IPS DF 19.7 (cell line): Measurements from ENCODE around the gene TTLL11.
"Not testable (repeated sequence)": the region's sequence is repeated elsewhere in the genome, so short reads cannot be mapped to it uniquely, and the experiment has no call there.

ENCODE experiments used
- DNase-seq: peaks from one replicate; pipeline ENCODE4 v3.0.0-alpha.2; 2013; ENCODE audit warnings: low read depth, low spot score

Gene TTLL11

DNA sequence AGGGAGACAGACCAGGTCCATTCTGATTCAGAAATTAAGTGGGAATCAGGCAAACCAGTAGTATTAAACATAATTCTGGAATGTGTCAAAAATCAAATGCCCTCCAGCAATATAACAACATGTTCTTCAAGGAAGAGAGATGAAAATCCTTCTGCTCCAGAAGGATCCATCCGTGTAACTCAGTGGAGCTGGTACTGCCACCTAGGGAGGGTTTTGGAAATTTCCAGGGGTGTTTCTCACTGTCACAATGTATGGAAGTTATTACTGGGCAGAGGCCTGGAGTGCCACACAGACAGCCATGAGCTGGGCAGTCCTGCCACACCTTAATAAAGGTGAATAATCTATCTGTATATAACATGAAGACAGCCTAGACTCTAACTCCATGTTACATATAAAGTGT is 87.5 kb downstream of the TTLL11 start:
- DNase-seq, result no peak

DNA sequence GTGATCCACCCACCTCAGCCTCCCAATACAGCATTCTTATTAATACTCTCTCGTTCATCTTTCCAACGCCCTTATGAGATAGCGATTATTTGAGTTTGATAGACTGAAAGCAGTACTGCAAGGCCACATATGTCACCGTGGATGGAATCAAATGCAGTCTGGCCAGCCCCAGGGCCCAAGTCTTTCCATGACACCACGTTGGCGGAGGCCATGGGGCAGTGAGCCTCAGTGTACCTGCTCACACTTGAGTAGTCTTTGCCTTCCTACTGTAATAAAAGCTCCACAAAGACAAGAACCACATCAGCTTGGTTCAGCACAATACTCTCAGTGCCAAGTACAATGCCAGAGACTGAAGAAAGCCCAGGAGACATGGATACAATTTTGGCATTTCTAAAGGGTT is 88.5 kb downstream of the TTLL11 start:
- no peak for DNase-seq

DNA sequence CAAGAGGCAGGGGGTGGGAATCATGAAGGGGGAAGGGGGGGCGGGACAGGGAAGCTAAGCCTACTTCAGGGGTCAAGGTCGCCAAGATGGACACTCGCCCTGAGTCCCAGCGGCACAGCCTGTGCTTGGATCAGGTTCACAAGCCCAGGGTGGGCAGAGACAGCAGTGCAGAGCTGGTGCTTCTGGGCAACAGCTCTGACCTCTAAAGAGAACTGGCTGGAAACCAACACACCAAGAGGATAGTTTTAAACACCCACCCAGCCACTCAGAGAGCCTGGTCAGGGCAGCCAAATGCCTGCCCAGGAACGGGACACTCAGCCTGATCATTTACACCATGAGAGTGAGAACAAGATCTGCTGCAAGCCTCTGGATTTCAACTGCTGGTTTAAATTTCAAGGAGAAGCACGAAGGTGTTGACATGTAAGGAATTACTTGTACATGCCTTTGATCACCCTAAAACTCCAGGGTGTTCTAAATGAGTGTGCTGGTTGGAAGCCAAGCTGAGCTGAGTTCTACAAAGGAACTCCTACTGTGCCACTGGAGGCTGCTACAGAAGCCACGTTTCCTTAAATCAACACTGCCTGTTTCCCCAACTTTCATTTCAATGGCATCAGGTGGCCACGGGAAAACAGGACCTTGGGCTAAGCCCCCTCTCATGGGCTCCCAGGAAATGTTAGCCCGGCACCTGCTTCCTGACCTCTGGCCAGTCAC is 91.5 kb downstream of the TTLL11 start:
- DNase-seq, result no peak

DNA sequence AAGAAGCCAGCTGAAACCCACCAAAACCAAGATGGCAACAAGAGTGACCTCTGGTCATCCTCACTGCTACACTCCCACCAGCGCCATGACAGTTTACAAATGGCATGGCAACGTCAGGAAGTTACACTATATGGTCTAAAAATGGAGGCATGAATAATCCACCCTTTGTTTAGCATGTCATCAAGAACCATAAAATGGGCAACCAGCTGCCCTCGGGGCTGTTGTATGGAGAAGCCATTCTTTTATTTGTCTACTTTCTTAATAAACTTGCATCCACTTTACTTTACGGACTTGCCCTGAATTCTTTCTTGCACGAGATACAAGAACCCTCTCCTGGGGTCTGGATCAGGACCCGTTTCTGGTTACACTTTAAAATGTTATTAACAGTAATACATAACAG is 92.6 kb downstream of the TTLL11 start:
- not testable (repeated sequence) for DNase-seq

DNA sequence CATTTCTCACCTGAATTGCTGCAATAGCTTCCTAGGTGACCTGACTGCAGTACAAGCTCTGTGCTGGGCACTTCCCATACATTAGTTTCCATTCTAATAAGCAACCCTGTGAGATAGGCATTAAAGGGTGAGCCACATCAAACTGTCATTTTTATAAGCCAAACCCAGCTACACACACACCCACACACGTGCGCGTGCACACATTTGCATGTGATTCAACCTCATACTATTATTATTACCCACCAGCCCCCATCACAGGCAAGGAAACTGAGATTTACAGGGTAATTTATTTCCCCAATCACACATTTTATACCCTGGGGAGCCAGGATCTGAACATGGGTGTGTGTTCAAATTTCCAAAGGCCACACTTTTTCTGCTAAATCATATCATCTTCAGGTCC is 93.6 kb downstream of the TTLL11 start:
- no peak for DNase-seq

DNA sequence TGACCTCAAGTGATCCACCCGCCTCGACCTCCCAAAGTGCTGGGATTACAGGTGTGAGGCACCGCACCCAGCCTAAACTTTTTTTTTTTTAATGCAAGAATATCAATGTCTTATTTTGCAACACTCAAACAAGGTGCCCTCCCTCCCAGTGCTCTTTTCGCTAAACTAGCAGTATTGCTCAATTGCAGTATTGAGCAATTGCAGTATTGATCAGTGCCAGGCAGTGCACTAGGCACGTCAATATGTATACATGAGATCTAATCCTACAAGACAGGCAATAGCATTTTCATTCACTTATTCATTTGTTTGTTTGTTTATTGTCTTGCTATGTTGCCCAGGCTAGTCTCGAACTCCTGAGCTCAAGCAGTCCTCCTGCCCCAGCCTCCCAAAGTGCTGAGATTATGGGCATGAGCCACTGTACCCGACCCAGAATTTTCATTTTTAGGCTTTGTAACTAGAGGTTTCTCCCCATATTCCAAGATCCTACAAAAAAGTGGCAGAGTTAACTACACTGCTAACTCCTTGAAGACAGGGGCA is 94.5 kb downstream of the TTLL11 start:
- no peak for DNase-seq

DNA sequence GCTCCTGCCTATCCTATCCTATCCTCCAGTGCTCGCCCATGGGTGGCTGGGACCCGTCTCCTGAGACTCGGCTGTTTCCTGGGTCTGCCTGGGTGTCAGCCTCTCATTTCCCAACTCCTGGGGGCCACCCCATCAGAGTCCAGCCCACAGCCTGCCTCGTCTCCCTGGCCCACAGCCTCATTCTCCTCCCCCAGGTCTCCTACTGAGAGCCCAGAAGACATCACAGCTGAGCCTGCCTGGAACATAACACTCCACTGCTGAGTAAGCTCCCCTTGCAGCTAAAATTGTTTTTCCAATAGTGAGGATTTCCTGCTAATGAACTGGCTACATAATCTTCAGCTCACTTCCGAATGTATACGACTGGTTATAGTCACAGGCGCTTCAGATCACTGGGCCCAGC is 95.3 kb downstream of the TTLL11 start:
- DNase-seq, result no peak

DNA sequence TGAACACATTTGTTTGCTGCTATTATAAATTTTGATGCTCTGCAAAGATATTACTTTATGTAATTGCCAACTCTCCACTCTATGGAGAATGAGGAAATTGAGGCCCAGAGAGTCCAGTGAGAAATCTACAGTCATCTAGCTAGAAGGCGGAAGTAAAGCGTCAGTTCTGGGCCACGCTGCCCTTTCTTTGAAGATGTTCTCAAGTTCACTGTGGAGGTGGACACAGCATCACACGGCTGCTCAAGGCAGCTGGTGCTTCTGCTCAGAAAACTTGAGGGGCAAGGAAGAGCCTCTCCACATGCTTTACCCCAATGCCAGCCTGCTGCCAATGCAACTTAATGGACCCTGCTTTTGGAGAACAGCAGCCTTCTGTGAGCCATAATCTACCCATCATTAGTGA is 96.3 kb downstream of the TTLL11 start:
- DNase-seq, result no peak

DNA sequence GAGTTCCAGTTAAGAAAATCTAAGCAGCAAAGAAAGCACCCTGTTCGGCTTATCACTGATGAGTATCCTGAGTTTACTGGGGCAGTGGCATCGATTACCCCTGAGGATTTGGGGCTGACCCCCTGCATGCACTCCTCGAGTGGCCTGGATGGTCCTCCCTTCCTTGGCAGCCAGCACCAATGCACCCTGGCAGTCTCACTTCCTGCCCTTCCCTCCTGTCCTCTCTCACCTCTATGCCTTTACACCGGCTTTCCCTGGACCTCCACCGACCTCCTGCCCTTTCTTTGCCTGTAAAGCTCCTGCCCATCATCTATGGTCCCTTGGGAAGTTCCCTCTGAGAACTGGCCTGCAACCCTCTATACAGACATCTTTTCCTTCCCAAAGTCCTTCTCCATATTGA is 97.1 kb downstream of the TTLL11 start:
- DNase-seq, result no peak

DNA sequence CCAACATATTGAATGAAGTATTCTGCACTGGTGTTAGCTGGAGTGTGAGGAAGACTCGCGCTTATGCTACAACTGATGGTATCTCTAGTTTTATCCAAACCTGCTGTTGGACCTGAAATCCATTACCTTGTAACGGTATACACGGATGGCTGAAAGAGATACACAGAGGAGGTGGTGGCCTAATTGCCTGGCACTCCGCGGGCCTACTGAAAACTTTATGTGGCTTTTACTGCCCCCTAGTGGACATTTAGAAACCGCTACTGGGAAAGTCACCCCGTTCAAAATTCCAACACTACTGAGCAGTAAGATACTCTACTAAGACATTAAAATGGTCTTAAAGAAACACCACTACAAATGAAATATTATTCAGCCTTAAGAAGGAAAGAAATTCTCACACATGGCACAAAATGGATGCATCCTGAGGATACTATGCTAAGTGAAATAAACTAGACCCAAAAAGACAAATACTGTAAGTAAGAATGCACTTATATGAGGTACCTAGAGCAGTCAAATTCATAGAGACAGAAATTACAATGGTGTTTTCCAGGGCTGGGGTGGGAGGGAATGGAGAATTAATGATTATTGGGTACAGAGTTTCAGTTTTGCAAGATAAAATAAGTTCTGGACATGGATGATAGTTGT is 100.4 kb downstream of the TTLL11 start:
- DNase-seq, result no peak

DNA sequence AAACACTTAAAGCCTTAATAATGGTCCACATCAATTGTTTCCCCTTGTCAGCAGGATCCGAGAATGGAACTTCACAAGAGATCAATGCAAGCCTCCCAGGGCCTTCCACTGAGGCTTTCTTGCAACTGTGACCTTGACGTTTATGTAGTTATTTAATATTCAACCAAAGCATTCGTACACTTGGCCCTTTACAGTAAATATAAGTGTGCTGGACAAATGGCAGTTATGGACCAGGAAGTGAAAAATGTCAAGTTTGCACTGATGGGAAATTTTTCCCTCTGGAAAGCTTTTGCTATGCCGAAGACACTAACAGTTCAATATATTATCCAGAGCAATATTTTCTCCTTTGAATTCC is 101.8 kb downstream of the TTLL11 start:
- DNase-seq, result no peak

DNA sequence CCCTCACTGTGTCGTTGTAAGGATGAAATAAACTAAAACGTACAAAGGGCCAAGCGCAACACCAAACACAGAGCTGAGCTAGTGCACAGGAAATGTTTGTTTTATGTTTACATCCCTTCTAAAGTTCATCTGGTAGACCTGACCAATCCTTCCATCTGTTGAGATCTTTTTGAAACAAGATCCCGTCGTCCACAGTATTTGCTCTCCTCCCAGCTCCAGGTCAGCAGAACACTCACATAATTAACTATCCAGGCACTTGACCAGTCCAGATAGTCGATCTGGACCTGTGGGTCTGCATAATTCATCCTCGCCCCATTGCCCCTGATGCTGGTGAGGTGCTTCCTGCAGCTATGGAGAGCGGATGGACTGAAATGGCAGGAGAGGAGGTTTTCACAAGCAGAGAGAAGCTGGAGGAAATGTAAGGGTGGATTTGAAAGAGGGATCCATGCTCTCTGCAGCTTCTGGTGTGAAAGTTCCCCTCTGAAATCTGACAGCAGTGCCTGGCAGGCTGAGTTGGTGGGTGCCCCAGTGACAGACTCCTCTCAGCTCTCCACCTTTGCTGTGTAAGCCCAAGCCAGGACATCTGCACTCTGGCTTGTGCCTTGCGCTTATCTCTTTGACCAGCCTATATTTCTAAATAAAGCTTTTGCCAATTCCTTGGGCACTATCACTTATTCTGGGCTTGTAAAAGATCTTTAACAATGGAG is 102.4 kb downstream of the TTLL11 start:
- no peak for DNase-seq

DNA sequence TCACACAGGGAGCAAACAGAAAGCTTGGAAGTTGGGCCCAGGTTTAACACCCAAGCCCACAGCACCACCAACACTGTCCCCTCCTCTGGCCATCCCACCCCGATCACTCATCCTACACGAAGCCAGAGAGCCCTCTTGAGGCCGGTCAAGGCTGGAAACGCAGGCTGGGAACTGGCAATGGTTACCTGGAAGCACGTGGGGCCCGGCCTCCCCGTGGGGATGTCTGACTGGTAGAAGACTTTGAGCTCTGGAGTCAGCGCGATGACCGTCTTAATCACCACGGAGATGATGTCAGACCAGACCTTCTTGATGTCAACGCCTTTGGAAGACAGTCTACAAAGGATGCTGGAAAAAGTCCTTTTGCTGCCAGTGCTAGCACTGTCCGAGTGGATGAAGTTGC is 104.1 kb downstream of the TTLL11 start:
- no peak for DNase-seq

DNA sequence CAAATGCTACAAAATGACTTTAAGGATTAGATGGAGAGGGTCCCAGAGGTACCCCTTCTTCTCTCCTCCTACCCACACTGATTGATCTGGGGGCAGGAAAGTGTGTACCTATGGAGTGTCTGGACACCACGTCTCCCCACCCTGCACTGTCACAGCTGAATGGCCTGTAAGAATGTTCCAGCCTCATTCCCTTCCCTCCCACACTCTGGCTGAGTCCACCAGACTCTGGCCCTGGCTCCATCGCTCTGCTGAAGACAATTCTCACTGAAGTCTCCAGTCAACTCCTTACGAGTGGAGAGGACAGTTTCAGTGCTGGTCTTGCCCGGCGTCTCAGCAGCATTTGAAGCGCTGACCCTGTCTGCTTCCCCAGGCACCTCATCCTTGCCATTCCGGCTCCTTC is 105.8 kb downstream of the TTLL11 start:
- DNase-seq, result no peak

DNA sequence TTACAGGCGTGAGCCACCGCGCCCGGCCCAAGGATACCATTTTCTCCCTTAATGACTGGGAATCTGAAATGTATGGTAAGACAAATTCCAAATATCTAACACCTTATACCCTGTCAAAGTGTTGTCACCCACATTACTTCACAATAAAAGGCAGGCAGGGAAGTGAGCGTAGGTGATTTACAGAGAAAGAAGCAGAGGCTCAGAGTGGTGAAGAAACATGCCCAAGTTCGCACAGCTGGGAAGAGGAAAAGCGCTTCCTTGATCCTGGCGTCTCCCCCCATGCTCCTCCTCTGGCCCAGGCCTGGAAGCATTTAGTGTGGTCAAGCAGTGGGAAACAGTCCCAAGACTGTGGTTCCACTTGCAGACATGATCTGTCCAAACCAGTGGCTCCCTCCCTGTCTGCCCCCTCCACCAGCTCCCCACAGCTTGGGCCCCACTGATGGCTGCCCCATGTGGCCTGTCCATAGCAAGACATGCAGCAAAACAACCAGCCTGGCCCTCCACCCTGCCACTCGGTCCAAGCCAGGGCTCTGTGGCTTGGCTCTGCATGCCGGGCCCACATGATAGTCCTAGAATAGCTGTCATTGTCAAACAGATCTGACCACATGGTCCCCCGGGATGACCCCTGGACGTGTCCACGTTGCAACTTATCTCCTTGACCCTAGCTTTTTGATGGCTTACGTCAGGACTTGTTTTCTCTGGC is 107.2 kb downstream of the TTLL11 start:
- DNase-seq, result no peak

DNA sequence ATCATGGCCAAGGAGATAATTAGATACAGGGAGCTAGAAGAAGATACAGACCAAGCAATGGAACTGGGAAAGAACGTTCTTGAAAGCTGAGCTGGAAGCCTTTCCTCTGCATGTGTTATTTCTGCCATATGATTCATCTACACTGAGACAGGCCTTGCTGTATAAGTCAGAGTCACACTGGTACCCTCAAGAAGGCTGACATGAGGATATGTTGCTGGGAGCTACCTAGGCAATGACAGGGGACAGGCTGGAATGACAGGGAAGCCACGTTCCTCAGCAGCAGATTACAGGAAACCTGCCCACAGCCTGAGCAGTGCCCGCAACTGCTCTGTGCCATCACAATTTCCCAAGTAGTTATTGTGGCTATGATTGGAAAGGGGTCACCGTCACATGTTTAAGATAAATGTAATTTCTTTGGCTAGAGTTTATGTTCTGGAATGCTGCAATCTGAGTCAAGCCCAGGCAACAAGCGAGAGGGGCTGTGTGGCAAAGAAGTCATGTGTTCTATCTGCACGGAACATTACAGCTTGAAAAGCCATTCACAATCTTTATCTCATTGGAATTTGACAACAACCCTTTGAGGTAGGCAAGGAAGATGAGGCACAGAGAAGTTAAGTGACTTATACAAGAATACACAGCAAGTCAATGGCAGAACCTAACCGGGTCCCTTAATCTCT is 108.2 kb downstream of the TTLL11 start:
- DNase-seq, result no peak

DNA sequence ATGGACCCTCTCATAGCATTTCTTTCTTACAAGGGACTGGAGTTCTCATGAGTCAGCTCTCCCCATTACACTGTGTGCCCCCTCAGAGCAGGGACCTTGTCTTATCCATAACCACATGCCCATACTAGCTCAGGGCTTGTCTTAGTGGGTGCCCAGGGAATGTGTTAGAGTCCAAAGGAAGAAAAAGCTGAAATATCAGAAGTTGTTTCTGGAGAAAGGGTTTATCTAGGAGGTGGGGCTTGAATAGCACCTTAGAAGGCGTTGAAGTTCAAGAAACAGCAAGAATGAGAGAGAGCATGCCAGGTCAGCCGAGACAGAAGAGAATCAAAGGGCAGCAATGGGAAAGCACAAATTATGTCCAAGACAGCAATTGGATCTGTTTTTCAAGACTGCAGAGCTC is 109.4 kb downstream of the TTLL11 start:
- DNase-seq, result no peak

DNA sequence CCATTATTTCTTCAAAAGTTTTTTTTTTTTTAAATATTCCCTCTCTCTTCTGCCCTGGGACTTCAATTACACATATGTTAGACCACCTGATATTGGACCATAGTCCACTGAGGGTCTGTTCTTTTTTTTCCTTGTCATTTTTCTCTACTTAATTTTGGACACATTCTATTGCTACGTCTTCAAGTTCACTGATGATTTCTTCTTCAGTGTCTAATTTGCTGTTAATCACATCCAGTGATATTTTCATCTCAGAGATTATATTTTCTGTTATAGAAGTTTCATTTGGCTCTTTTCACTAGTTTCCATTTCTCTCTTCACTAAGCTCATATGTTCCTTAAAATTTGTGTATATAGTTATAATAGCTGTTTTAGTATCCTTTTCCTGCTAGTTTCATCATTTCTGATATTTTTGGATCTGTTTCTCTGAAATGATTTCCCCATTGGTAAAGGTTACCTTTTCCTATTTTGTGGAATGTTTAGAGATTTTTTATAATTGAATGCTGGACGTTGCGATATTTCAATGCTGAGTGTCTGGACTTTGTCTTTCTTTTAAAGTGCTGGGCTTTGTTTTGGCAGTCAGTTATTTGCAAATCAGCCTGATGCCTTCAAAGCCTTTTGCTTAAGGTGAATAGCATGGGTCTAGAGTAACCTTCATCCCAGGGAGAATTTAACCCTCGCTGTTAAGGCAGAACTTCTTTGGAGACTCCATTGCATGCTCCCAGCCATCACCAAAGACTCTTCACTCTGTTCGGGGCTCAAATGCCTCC is 111.8 kb downstream of the TTLL11 start:
- no peak for DNase-seq

DNA sequence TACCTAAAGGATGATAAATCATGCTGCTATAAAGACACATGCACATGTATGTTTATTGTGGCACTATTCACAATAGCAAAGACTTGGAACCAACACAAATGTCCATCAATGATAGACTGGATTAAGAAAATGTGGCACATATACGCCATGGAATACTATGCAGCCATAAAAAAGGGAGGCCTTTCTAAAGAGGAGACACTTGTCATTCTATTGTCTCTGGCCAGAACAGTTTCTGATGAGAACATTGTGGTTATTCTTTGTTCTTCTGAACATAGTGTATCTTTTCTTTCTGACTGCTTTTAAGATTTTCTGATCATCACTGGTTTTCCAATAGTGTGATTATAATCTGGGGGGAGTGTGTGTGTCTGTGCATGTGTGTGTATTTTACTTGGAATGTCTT is 112.4 kb downstream of the TTLL11 start:
- not testable (repeated sequence) for DNase-seq

DNA sequence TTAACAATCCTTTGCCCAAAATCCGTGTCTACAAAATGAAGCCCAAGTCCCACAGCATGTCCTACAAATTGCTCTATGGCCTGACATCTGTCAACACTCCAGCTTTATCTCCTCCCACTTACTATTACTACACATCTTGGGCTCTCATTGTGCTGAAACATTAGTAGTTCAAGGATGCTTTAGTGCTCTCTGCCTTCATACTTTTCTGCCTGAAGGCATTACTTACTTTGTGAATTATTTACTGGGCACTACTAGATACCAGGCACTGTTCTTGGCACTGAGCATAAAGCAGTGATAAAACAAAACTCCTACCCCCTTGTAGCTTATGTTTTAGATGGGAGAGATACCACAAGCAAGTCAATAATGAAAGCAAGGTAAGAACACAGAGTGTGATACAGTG is 113.4 kb downstream of the TTLL11 start:
- DNase-seq, result no peak

DNA sequence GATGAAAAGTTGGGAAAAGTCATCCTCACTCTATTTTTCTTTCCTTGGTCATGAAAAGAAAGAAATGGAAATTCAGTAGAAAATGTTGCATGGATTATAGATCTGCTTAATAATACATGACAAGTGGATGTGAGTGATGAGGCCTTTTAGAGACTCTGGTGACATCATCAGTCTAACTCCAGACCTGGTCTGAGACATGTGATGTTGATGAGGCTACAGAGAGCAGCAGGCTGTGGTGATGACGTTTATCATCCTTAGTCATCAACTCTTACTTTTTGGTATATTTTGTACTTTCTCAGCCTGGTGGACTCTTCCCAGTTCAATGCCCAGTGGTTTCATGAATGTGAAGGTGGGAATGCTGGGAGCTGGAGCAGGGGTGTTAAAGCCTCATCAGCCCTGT is 116.4 kb downstream of the TTLL11 start:
- no peak for DNase-seq
